K562 treated with DMSO at 1 percent for 48 hours (cell line): Measurements from ENCODE around the gene GIGYF1. TPM values are rescaled to one million over a fixed set of nuclear protein-coding genes. Genes with fewer than 3 reads are reported as not detected.

Experiments
- total RNA-seq: library from RNA; unstranded; fragments of 300-600 nt; gene quantifications from 2 replicates; pipeline ENCODE4 v1.2.3, GENCODE V29; 2022; ENCODE audit warnings: low replicate concordance; ENCODE audit errors: extremely low read depth

GIGYF1 gene, protein sequence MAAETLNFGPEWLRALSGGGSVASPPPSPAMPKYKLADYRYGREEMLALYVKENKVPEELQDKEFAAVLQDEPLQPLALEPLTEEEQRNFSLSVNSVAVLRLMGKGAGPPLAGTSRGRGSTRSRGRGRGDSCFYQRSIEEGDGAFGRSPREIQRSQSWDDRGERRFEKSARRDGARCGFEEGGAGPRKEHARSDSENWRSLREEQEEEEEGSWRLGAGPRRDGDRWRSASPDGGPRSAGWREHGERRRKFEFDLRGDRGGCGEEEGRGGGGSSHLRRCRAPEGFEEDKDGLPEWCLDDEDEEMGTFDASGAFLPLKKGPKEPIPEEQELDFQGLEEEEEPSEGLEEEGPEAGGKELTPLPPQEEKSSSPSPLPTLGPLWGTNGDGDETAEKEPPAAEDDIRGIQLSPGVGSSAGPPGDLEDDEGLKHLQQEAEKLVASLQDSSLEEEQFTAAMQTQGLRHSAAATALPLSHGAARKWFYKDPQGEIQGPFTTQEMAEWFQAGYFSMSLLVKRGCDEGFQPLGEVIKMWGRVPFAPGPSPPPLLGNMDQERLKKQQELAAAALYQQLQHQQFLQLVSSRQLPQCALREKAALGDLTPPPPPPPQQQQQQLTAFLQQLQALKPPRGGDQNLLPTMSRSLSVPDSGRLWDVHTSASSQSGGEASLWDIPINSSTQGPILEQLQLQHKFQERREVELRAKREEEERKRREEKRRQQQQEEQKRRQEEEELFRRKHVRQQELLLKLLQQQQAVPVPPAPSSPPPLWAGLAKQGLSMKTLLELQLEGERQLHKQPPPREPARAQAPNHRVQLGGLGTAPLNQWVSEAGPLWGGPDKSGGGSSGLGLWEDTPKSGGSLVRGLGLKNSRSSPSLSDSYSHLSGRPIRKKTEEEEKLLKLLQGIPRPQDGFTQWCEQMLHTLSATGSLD (N-terminal part only)
- not detected in 2 replicates for total RNA-seq

DNA sequence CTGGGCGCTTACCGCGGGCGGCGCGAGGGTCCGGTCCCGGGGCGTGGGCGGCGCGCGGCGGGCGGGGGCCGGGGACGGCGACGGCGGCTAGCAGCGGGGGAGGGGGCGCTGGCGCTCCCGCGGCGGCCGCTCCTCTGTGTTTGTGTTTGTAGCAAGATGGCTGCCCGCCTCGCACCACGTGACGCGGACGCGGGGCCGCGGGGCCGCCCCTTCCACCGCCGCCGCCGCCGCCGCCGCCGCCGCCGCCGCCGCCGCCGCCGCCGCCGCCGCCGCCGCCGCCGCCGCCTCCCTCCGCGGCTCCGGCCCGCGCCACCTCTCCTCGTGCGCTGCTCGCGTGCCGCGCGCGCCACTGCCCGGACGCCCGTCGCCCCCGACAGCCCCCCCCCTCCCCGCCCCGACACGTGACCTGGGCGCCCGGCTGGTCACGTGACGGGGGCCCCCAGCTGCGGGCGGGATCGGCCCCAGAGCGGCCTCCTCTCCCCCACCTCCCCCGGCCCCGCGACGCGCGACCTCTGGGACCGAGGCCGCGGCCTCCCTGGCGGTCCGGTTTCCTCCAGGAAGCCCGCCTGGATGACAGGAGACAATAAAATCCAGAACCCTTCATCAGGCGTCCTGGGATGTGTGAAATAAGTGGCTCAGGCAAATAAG lies at the start of gene GIGYF1:
Gene GIGYF1, minus strand, starts transcription at position 153 of the 648 bp plus-strand sequence. CDS start 6,012 bp downstream, outside the sequence.

DNA sequence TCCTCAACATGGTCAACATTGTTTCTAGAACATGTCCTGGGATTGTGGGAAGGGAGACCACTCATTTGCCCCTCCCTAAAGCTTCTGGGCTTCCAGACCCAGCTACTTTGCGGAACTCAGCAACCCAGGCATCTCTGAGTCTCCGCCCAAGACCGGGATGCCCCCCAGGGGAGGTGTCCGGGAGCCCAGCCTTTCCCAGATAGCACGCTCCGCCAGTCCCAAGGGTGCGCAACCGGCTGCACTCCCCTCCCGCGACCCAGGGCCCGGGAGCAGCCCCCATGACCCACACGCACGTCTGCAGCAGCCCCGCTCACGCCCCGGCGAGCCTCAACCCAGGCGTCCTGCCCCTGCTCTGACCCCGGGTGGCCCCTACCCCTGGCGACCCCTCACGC lies 26.2 kb upstream of the GIGYF1 start, which contains the start of gene EPO:
Gene EPO, plus strand, starts transcription at position 190 of the 392 bp plus-strand sequence. CDS start 513 bp downstream, outside the sequence.

DNA sequence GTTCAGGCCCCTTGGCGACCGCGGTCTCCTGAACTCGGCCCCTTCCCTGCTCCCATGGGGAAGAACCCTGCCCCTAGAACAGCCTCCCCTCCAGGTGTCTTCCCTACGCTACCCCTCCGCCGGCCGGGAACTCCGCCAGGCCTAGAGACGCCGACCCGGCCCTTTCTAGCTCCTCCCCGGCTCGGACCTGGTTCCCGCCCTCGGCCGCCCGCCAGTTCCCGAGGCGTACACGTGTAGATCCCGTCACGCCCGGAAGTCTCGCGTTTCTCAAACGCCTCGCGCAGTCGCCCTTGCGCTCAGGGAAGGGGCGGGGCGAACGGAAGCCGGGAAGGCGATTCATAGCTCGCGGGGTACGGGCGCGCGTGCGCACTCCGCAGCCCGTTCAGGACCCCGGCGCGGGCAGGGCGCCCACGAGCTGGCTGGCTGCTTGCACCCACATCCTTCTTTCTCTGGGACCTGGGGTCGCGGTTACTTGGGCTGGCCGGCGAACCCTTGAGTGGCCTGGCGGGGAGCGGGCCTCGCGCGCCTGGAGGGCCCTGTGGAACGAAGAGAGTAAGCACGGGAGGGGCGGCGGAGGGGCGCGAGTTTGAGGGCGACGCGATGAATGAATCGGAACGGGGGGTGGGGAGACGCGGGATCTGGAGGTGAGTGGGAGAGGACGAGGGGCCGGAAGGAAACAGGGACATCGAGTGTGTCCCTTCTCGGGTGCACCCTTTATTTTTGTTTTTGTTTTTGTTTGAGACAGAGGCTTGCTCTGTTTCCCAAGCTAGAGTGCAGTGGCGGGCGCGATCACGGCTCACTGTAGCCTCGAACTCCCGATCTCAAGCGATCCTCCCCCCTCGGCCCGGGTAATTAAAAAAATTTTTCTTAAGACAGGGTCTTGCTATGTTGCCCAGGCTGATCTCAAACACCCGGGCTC lies 12.0 kb upstream of the GIGYF1 start, which contains the start of gene POP7:
Gene POP7, plus strand, starts transcription at position 369 of the 919 bp plus-strand sequence. CDS start 710 bp downstream, outside the sequence.

DNA sequence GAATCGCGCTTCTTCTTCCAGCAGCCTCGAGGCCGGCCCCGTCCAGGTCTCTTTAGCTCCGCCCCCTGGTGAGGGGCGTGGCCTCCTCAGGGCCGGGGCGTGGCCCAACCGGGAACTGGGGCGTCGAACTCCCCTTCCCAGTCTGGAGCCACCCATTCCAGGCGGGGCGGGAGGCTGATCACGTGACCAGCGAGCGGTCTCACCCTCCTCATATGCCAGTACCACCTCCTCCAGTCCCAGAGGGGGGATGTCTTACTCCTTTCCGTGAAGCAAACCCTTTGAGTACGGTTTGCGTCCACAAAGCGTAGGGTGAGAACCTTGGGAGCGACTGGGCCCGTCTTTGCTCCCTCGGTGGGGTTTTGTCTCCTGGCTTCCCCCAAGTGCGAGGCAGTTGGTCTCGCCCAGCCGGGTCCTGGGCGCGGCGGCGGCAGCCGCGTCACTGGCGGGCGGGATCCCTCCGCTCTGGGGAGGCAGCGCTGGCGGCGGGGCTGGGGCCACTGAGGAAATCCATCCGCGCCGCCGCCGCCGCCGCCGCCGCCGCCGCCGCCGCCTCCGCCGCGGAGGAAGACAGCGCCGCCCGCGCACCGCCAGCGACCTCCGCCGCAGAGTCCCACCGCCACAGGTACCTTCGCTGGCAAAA lies 20.6 kb downstream of the GIGYF1 start, which contains the start of gene GNB2:
Gene GNB2, plus strand, starts transcription at position 439 of the 640 bp plus-strand sequence. CDS start 2,526 bp downstream, outside the sequence.

DNA sequence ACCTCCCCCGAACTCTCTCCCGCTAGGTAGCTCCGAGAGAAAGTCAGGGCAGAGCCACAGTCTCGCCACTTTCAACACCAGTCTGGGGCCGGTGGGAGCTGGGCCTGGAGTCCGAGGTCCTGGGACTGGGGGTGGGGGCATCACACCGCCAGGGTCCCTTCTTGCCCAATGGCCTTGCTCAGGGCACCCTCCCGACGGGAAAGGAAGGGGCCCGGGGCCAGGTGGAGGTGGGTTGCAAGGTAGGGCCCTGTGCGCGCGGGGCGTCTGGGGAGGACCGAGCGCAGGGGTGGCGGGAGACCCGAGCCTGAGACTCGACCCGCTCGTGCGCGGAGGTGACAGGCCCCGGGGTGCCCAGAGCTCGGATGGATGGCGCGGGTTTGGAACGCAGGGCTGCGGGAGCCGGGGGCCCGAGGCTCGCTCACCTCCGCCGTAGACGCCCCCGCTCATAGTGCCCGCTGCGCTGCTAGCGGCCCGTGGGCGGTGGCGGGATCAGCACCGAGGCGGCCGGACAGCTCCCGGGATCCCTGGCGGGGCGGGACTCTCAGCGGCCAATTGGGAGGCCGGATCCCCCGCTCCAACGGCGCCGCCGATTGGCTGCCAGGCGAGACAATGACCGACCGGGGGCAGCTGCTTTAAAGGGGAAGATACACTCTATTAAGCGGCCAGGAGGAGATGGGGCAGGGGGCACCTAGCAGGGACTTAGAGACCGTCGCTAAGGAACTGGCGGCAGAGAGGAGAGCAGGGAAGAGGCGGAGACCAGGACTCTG lies 38.0 kb downstream of the GIGYF1 start, which contains the start of gene ACTL6B:
Gene ACTL6B, minus strand, starts transcription at position 541 of the 767 bp plus-strand sequence. Its CDS starts 94 bp downstream, at position 447.

DNA sequence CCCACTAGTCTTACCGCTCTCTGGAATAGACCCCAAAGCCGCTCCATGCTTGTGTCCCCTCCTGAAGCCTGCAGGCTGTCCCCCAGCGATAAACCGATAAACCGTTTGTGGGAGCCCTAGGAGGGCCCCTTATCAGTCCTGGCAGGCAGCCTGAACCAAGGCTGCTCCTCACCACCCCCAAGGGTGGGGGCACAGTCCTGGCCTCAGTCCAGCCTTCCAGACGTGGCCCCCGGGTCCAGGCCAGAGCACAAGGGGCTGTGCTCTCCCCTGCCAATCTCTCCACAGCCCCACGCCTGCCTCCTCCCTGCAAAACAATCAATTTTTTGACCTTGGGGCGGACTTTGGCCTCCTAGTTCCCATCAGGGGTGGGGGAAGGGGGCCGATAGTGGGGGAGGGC lies 52.6 kb downstream of the GIGYF1 start, which contains the start of gene TFR2:
Gene TFR2, minus strand, starts transcription at position 90 of the 397 bp plus-strand sequence. Its CDS starts 43 bp downstream, at position 47.

Other genes starting within 250 kb of the GIGYF1 start
- gene SPACDR, start 230.0 kb downstream of the GIGYF1 start, total RNA-seq = not detected in 2 replicates
- gene TSC22D4, start 215.0 kb downstream of the GIGYF1 start, total RNA-seq = 576 TPM in 1 of 2 replicates, not detected in the other
- gene NYAP1, start 210.3 kb downstream of the GIGYF1 start, total RNA-seq = not detected in 2 replicates
- not detected in 2 replicates for gene AGFG2, start 155.0 kb downstream of the GIGYF1 start, total RNA-seq
- not detected in 2 replicates for gene SAP25, start 120.3 kb downstream of the GIGYF1 start, total RNA-seq
- not detected in 2 replicates for gene LRCH4, start 108.1 kb downstream of the GIGYF1 start, total RNA-seq
- gene FBXO24, start 107.9 kb downstream of the GIGYF1 start, total RNA-seq = not detected in 2 replicates
- not detected in 2 replicates for gene PCOLCE, start 91.9 kb downstream of the GIGYF1 start, total RNA-seq
- gene MOSPD3, start 81.7 kb downstream of the GIGYF1 start, total RNA-seq = not detected in 2 replicates
- gene TFR2, start 52.7 kb downstream of the GIGYF1 start, total RNA-seq = not detected in 2 replicates
- gene ACTL6B, start 37.8 kb downstream of the GIGYF1 start, total RNA-seq = not detected in 2 replicates
- 1,248 TPM in 1 of 2 replicates, not detected in the other for gene GNB2, start 20.5 kb downstream of the GIGYF1 start, total RNA-seq
- gene POP7, start 11.9 kb upstream of the GIGYF1 start, total RNA-seq = not detected in 2 replicates
- not detected in 2 replicates for gene EPO, start 26.2 kb upstream of the GIGYF1 start, total RNA-seq
- gene ZAN, start 39.3 kb upstream of the GIGYF1 start, total RNA-seq = not detected in 2 replicates
- gene EPHB4, start 133.3 kb upstream of the GIGYF1 start, total RNA-seq = not detected in 2 replicates
- not detected in 2 replicates for gene SLC12A9, start 158.5 kb upstream of the GIGYF1 start, total RNA-seq
- gene TRIP6, start 173.1 kb upstream of the GIGYF1 start, total RNA-seq = not detected in 2 replicates
- gene SRRT, start 180.9 kb upstream of the GIGYF1 start, total RNA-seq = not detected in 2 replicates
- gene UFSP1, start 195.5 kb upstream of the GIGYF1 start, total RNA-seq = not detected in 2 replicates
- gene ACHE, start 201.6 kb upstream of the GIGYF1 start, total RNA-seq = not detected in 2 replicates